Uterus (tissue), 4 donors: ENCODE results near the gene GOLPH3. TPM values are rescaled to one million over a fixed set of nuclear protein-coding genes. Genes with fewer than 3 reads are reported as not detected.
A peak's percentile ranks its signal among the peaks of the same experiment; 100 is the strongest.
"Not testable (repeated sequence)": the region's sequence is repeated elsewhere in the genome, so short reads cannot be mapped to it uniquely, and the experiment has no call there.

Experiments
- DNase-seq, 2 donors: peaks; one replicate each; pipeline ENCODE4 v3.0.0-alpha.2; 2019 to 2020
- H3K27ac ChIP-seq, 2 donors: fragments of 200-600 bp; sonication (generic); 1 replicate in 1 of 2; 2 replicates in 1 of 2; pipeline ENCODE4 v1.5.1; 2016 to 2018
- H3K27me3 ChIP-seq, 2 donors: fragments of 200-600 bp; sonication (generic); one replicate each; pipeline ENCODE4 v1.5.1; 2018 to 2019; ENCODE audit warnings: control low read depth in 1 of 2
- H3K36me3 ChIP-seq, 2 donors: fragments of 200-600 bp; sonication (generic); one replicate each; pipeline ENCODE4 v1.5.1; 2019; ENCODE audit warnings: control low read depth in 1 of 2
- H3K4me1 ChIP-seq, 2 donors: fragments of 200-600 bp; sonication (generic); one replicate each; pipeline ENCODE4 v1.5.1; 2018 to 2019; ENCODE audit warnings: control low read depth in 1 of 2
- H3K4me3 ChIP-seq, 2 donors: fragments of 200-600 bp; sonication (generic); 1 replicate in 1 of 2; 2 replicates in 1 of 2; pipeline ENCODE4 v1.5.1; 2018 to 2019; ENCODE audit warnings: mild to moderate bottlenecking in 1 of 2
- H3K9me3 ChIP-seq, 2 donors: fragments of 200-600 bp; sonication (generic); one replicate each; pipeline ENCODE4 v1.5.1; 2019; ENCODE audit warnings: control low read depth in 1 of 2
- POLR2A ChIP-seq, 2 donors: fragments of 450-650 bp; IDR thresholded peaks; one replicate each; pipeline ENCODE4 v1.6.1; 2016; ENCODE audit warnings: antibody characterized with exemption in 2 of 2, mild to moderate bottlenecking in 1 of 2, moderate library complexity in 1 of 2
- intact Hi-C: fragments of 100-400 bp; cut with DNase I; formaldehyde crosslinking; loops from one replicate; pipeline ENCODE4 v1.15.1; 2023; ENCODE audit warnings: low total_unique reads
- total RNA-seq, 4 donors: library from RNA; depleted of rRNA in 3 of 4; stranded (reverse); fragments of >200 nt in 3 of 4; gene quantifications; one replicate each; pipeline versions ENCODE4 v1.1.0 to v1.2.4, GENCODE V29; 2014 to 2023
- TF ChIP-seq, protein P1 (sequence below), 4 experiments: fragments of 200-600 bp in 2 of 4; fragments of 450-650 bp in 2 of 4; sonication (generic) in 2 of 4; IDR thresholded peaks; one replicate each; pipeline ENCODE4 v1.5.1; 2016 to 2019; ENCODE audit warnings: antibody characterized with exemption in 4 of 4, mild to moderate bottlenecking in 2 of 4, moderate library complexity in 1 of 4
- donor health status: DM: yes; HTN: yes; CAD: no.

Gene GOLPH3
- total RNA-seq, 4 donors from 2014 or later = 31.8 to 93.7 (median 69.0) TPM

DNA sequence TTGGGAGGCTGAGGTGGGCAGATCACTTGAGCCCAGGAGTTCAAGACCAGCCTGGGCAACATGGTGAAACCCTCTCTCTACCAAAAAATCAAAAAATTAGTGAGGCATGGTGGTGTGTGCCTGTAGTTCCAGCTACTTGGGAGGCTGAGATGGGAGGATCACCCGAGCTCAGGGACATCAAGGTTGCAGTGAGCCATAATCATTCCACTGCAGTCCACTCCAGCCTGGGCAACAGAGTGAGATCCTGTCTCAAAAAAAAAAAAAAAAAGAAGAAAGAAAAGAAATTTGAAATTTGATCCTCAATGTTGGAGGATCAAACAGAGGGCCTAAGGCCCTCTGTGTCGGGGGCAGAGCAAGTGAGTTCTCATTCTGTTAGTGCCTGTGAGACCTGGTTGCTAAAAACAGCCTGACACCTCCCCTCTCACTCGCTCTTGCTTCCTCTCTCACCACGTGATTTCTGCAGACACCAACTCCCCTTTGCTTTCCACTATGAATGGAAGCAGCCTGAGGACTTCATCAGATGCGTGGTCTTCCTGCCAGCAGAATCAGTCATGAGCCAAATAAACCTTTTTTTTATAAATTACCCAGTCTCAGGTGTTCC lies 8.4 kb upstream of the GOLPH3 start:
- TF ChIP-seq POLR2A (IDR thresholded peaks at IDR 0.05) = no peak
- Histone ChIP-seq H3K36me3 (no peaks in the 10 kb centered on the region), H3K4me1 (no peaks in the 10 kb centered on the region), H3K9me3 (peaks cover 0 to 4% of the 10 kb centered on the region in 2 donors), H3K4me3 (no peak overlapping the region), H3K27me3 (no peaks in the 10 kb centered on the region), H3K27ac (no peak overlapping the region)
- intact Hi-C loops = no loop called here
- DNase-seq = no peak

DNA sequence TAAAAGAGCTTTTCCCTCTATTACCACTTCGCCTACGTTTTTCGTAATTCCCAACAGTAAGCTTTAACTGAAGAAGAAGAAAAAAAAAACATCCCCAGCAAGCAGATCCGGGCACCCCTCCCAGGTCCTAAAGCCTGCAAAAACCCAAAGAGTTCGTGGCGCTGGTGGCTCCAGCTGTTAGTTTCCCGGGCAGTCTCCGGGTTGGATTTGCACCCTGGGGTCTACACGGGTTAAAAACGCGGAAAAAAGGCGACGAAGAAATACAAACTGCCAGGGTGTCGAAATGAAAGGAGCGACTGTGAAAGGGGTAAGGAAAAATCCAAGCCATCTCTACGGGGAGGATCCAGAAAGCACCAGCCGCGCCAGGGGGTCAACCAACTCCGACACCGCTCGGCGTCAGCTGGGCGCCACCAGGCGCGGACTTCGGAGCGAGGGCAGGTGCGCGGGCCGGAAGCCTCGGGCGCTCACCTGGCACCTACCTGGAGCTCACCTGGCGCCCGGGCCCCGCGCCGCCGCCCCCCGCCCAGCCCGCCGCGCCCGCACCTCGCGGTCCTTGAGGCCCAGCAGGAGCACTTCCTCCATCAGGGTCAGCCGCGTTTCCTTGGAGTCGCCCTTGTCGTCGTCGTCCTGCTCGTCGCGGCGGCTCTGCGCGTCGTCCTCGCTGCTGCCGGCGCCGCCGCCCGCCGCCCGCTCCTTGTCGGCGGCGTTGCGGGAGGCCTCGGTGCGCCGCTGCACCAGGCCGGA lies 680 bp downstream of the GOLPH3 start:
- Histone ChIP-seq H3K36me3 (no peaks in the 10 kb centered on the region), H3K27me3 (no peaks in the 10 kb centered on the region), H3K4me1 (peaks cover 5 to 6% of the 10 kb centered on the region in 2 donors), H3K4me3 (peak overlapping the region; percentile 81 to 88), H3K27ac (peak overlapping the region; percentile 99 to 100), H3K9me3 (no peaks in the 10 kb centered on the region)
- no peak for TF ChIP-seq POLR2A (IDR thresholded peaks at IDR 0.05)
- TF ChIP-seq, protein P1, sequence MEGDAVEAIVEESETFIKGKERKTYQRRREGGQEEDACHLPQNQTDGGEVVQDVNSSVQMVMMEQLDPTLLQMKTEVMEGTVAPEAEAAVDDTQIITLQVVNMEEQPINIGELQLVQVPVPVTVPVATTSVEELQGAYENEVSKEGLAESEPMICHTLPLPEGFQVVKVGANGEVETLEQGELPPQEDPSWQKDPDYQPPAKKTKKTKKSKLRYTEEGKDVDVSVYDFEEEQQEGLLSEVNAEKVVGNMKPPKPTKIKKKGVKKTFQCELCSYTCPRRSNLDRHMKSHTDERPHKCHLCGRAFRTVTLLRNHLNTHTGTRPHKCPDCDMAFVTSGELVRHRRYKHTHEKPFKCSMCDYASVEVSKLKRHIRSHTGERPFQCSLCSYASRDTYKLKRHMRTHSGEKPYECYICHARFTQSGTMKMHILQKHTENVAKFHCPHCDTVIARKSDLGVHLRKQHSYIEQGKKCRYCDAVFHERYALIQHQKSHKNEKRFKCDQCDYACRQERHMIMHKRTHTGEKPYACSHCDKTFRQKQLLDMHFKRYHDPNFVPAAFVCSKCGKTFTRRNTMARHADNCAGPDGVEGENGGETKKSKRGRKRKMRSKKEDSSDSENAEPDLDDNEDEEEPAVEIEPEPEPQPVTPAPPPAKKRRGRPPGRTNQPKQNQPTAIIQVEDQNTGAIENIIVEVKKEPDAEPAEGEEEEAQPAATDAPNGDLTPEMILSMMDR (IDR thresholded peaks at IDR 0.05) = no peak
- peak; percentile 59 to 68 for DNase-seq
- intact Hi-C loops = no loop called here

DNA sequence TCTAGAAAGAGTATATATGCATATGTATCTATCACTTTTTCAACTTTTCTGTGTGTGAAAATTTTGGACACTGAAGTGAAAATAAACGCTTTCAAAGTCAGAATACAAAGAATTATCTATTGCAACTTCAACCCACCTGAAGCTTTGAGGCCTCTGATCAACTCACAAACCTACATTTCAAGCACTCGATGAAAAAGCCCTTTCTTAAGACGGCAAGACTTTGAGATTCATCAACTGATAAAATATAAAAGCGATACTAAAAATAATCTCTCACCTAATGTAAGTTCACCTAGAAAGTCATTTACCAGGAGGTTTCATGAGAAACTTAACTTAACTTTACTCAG lies 1.2 kb downstream of the GOLPH3 start:
- Histone ChIP-seq H3K27me3 (no peaks in the 10 kb centered on the region), H3K4me3 (peak overlapping the region; percentile 81 to 88), H3K27ac (peak overlapping the region; percentile 99 to 100), H3K9me3 (no peaks in the 10 kb centered on the region), H3K36me3 (no peaks in the 10 kb centered on the region), H3K4me1 (peaks cover 5 to 6% of the 10 kb centered on the region in 2 donors)
- intact Hi-C loops = no loop called here
- TF ChIP-seq, protein P1 (IDR thresholded peaks at IDR 0.05) = no peak
- no peak for TF ChIP-seq POLR2A (IDR thresholded peaks at IDR 0.05)
- no peak for DNase-seq

DNA sequence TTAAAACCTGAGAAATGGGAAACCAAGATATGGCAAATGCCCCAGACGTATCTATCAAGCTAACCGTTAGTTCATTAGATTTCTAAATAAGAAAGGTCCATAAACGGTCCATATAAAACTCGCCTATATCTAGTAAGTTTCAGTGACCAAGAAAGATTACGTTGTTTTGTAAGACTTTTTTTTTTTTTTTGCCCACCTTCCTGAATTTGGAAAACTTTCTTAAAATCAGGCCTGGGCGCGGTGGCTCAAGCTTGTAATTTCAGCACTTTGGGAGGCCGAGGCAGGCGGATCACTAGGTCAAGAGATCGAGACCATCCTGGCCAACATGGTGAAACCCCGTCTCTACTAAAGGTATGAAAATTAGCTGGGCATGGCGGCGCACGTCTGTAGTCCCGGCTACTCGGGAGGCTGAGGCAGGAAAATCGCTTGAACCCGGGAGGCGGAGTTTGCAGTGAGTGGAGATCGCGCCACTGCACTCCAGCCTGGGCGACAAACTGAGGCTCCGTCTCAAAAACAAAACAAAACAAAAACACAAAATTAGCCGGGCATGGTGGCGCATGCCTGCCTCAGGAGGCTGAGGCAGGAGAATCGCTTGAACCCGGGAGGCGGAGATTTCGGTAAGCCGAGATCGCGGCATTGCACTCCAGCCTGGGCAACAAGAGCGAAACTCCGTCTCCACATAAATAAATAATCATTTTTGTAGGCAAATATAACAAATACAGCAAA lies 1.8 kb downstream of the GOLPH3 start:
- intact Hi-C loops, H3K27me3 ChIP-seq, H3K36me3 ChIP-seq, H3K9me3 ChIP-seq: not testable (repeated sequence)
- peak overlapping the region; percentile 99 to 100 for H3K27ac ChIP-seq
- DNase-seq = peak in 1 of 2 donors; percentile 23
- H3K4me1 ChIP-seq = peaks cover 5 to 11% of the 10 kb centered on the region in 2 donors
- peak overlapping the region; percentile 81 to 88 for H3K4me3 ChIP-seq

DNA sequence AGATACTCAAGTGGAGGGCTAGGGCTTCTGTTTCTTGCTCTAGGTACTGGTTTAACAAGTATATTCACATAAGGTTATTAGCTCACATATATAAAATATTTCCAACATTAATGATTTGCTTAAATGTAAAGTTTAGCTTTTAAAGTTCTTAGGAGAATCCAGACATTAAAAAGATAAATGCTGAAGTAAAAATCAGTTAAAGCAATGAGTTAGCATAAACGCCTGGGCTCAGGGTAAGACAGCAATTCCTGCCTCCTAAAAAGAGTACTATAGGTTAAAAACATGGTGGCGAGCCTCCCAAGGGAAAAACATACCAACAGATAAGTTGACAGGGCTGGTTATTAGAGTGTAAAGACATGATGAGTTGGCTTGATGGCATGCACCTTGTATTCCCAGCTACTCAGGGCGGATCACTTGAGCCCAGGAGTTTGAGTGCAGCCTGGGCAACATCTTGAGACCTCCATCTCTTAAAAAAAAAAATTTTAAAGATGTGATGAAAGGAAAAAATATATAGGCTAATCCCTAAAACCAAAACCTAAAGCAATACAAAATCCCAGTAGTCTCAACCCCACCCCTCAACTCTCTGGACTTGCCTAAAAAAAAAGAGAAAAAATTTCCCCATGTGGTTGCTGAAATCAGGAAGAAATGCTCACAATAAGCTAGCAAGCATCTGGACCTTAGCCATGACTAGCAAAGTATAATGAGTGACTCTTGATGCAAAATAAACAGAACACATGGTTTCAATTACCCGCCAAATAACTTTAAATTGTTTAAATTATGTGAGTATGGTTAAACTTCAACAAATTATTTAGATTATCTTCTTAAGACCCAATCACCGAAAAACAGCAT lies 3.6 kb downstream of the GOLPH3 start:
- no peaks in the 10 kb centered on the region for H3K36me3 ChIP-seq
- TF ChIP-seq POLR2A (IDR thresholded peaks at IDR 0.05) = no peak
- TF ChIP-seq, protein P1 (IDR thresholded peaks at IDR 0.05) = no peak
- no peaks in the 10 kb centered on the region for H3K27me3 ChIP-seq
- intact Hi-C loops = no loop called here
- no peak for DNase-seq
- peaks cover 5 to 12% of the 10 kb centered on the region in 2 donors for H3K4me1 ChIP-seq
- no peaks in the 10 kb centered on the region for H3K9me3 ChIP-seq
- peak overlapping the region in 1 of 2 donors; percentile 100 for H3K27ac ChIP-seq
- H3K4me3 ChIP-seq = no peak overlapping the region
